Stimulated activated CD8-positive, alpha-beta memory T cell treated with anti-CD3 and anti-CD28 coated beads, Interleukin-4, amount 100 ng/mL, for 4 hours (primary cell): Measurements from ENCODE around the gene HLTF.
"Not testable (repeated sequence)": the region's sequence is repeated elsewhere in the genome, so short reads cannot be mapped to it uniquely, and the experiment has no call there.

ENCODE experiments used
- DNase-seq, 2 donors: peaks; one replicate each; pipeline ENCODE4 v3.0.0-alpha.2; 2020; ENCODE audit warnings: low read depth in 2 of 2, low spot score in 1 of 2

HLTF gene, protein sequence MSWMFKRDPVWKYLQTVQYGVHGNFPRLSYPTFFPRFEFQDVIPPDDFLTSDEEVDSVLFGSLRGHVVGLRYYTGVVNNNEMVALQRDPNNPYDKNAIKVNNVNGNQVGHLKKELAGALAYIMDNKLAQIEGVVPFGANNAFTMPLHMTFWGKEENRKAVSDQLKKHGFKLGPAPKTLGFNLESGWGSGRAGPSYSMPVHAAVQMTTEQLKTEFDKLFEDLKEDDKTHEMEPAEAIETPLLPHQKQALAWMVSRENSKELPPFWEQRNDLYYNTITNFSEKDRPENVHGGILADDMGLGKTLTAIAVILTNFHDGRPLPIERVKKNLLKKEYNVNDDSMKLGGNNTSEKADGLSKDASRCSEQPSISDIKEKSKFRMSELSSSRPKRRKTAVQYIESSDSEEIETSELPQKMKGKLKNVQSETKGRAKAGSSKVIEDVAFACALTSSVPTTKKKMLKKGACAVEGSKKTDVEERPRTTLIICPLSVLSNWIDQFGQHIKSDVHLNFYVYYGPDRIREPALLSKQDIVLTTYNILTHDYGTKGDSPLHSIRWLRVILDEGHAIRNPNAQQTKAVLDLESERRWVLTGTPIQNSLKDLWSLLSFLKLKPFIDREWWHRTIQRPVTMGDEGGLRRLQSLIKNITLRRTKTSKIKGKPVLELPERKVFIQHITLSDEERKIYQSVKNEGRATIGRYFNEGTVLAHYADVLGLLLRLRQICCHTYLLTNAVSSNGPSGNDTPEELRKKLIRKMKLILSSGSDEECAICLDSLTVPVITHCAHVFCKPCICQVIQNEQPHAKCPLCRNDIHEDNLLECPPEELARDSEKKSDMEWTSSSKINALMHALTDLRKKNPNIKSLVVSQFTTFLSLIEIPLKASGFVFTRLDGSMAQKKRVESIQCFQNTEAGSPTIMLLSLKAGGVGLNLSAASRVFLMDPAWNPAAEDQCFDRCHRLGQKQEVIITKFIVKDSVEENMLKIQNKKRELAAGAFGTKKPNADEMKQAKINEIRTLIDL

DNA sequence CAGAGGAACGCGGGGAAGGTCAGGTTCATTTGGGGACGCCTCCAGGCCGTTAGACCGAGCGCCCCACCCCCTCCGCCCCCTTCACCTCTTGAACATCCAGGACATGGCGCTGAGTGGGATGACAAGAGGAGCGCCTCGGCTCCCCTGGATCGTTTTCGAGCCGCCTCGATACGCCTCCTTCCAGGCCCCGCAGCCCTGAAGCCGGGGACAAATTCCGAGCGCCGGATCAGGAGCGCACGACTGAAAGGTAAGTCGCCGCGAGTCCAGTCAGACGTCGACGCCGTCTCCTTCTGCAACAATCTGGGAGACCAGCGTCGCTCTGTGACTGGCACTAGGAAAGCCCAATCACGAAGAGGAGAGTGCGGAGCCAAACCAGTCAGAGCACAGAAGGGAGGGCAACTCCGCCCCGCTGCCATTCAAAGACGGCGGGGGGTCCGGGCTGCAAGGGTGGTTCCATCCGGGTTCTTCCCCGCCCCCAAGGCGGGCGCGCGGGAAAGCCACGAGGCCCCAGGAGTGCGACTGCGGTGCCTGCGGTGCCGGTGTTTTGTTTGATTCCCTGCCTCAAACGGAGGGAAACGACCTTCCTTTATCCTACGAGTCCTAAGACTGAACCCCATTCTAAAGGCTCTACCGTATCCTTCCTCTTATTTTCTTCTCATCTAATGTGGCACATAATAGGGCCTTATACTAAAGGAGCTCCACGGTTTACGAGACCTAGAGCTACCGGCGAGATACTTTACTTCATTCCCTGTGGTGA is at the start of gene HLTF:
Gene HLTF, minus strand, starts transcription at position 302 of the 757 bp plus-strand sequence. Its CDS starts 197 bp downstream, at position 105.
- DNase-seq, result peak; percentile 76 to 86

DNA sequence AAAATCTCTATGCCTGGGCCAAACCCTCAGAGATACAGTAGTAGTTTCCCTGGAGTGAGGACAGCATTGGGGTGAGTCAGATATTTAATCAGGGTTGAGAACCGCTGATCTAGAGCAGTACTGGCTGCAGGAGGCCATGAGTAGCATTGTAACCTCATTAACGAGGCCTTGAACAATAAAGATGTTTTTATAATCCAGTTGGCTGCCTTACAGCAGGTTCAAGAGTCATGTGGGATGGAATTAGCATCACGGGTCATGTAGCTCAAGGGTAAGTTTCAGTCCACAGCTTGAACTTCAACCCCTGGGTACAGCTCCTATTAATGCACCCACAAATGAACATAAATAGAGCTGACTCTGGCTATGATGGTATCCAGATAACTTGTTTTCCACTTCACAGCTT is 48.2 kb upstream of the HLTF start:
- no peak for DNase-seq

DNA sequence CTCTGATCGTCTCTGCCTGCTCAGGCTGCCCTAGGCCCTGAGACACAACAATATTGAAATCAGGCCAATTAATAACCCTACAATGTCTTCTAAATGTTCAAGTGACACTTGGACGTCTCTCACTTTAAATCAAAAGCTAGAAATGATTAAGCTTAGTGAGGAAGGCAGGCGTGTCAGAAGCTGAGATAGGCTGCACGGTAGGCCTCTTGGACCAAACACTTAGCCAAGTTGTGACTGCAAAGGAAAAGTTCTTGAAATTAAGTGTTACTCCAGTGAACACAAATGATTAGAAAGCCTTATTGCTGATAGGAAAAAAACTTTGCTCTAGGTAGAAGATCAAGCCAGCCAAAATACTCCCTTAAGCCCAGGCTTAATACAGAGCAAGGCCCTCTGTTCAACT is 45.3 kb upstream of the HLTF start:
- no peak for DNase-seq

DNA sequence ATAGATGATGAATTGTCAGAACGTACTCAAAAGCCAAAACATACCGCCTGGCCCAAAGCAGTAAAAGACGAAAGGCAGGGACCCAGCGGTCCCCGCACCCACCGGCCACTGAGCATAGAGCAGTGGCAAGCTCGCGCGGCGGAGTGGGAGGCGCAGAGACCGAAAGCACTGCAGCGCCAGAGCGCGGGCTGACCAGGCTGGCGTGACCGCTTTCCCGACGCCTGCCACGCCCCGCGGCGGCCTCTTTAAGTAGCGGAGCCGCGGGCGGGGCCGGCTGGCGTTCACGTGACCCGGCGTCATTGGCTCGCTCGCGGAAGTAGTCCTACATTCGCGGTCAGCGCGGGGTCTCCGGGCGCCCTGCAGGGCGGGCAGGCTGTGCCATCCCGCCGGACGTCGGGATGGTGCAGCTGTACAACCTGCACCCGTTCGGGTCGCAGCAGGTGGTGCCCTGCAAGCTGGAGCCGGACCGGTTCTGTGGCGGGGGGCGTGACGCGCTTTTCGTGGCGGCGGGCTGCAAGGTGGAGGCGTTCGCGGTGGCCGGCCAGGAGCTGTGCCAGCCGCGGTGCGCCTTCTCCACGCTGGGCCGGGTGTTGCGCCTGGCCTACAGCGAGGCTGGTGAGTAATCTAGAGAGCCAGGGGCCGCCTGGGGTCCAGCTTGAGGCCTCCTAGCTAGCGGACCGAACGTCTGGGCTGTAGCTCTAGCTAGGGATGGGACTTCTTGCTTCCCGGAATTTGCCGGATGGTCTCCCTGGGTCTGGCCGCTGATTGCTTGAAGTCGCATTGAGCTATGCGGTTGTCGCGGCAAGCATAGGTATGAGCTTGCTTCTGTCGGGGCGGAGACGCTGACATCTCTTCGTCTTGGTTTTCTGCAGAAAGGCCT is 43.2 kb upstream of the HLTF start, which contains the start of gene HPS3:
Gene HPS3, plus strand, starts transcription at position 313 of the 880 bp plus-strand sequence. Its CDS starts 86 bp downstream, at position 399.
- peak; percentile 49 to 66 for DNase-seq

DNA sequence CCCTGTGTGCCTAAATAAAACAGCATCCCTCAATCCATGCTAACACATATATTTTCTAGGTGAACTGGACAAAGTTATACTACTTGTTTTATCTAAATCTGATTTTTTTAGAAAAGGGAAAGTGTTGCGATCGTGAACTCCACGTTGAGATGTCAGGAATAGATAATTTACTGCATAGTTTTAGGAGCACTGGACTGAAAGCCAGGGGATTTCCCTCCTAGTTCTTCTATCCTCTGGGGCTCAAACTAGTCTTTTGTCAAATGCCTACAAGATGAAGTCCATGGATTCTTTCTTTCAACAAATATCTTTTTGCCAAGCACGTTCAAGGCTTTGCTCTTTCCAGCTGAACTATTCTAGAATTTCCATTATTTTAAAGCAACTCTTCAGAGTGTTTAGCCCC is 42.5 kb upstream of the HLTF start:
- no peak for DNase-seq

DNA sequence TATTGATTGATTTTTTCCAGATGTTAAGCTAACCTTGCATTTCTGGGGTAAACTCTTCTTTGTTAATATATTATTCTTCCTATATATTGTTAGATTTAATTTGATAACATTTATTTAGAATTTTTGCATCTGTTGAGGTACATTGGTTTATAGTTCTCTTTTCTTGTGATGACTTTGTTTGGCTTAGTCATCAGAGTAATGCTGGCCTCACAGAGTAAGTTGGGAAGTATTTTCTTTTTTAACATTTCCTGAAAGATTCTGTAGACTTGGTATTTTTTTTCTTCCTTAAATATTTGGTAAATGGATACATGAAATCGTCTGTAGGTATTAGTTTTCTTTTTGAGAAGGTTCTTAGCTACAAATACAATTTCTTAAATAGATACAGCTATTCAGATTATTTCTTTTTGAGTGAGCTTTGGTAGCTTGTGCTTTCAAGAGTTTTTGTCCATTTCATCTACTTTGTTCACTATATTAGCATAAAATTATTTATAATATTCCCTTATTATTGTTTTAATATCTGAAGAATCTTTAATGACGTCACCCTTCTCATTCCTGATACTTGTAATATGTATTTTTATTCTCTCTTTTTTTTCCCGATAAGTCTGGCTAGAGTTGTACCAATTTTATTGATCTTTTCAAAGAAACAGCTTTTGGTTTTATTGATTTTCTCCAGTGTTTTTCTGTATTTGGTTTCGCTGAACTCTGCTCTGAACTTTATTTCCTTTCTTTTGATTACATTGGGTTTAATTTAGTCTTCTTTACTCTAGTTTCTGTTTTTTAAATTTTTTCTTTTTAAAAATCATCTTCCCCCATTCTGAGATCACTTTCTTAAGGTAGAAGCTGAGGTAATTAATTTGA is 36.6 kb upstream of the HLTF start:
- no peak for DNase-seq

DNA sequence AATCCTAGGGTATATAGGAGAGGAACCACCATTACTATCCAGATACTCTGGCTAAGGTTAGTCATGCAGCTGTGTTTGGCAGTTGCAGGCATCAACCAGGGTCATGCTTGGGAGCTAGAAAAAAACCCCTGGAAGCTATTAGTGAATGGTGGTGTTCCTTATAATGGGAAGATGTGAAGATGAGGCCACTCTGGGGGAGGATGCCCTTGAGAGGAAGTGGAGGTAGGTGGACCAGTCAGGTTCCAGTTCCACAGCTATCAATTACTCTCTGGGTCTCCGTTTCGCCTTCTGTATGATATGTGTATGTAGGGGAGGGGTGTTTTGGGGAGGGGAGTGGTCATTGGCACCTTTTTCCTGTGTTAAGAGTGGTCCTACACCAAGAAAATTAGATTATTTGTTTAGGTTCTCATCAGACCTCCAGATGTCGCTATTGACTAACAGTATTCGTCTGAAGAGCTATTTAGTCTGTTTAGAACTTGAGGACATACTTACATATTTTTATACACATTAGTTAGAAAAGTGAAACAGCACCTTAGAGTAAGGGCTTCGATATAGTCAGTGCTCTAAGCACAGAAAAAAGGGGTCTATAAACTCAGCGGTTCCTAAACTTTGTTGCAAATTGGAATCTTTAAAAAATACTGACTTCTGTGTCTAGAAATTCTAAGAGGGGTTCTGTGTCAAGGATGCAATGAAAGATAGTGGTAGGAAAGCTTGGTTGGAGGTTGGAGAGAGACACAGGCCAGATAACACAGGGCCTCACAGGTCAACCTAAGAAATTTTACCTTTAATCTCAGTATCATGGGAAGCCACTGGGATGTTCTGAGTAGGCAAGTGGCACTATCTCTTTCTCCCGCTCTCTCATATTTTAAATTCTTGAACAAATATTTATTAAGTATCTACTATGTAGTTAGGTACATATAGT is 34.0 kb upstream of the HLTF start:
- no peak for DNase-seq

DNA sequence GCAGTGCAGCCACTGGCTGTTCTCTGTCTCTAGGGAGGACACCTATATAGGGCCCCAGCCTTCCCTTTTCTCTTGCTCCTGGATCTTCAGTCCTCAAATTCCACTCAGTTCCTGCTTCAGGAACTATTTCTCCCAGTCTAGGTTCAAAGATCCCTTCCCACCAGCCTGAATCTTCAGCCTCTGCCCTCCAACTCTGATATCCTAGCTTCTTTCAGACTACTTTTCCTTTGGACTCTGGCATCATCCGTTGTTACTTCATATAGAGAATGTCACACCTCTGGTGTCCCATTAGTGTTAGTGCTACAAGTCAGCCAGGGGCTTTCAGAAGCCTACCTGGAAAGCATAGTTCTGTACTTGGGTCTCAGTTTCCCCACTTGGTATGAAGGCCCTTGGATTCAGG is 33.1 kb upstream of the HLTF start:
- no peak for DNase-seq

DNA sequence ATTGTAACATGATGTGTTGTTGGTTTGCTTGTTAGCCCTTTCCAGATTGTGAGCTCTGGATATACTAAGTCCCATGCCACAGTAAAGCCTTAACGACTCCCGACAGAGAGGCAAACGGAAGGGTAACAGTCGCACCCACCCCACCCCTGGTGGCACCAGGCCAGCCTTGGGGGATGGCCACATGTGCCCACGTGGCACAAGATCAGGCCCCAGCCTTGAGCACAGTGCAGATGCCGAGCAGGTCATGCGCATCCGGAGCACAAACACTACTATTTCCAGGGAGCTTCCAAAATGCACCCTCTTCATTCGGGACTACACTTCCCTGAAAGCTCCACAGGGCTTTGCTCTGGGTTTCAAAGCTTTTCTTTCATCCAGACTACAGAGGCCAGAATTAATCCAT is 32.4 kb upstream of the HLTF start:
- DNase-seq, result no peak

DNA sequence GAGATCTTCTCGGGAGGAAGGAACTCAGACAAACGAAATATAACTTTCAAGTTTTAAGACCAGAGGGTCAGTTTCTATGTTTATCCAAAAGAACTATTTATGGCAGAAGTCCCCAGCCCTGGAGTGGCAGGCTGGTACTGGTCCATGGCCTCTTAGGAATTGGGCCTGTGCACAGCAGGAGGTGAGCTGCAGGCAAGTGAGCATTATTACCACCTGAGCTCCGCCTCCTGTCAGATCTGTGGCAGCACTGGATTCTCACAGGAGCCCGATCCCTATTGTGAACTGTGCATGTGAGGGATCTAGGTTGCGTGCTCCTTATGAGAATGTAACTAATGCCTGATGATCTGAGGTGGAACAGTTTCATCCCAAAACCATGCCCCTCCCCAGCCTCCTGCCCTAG is 28.8 kb upstream of the HLTF start:
- no peak for DNase-seq

DNA sequence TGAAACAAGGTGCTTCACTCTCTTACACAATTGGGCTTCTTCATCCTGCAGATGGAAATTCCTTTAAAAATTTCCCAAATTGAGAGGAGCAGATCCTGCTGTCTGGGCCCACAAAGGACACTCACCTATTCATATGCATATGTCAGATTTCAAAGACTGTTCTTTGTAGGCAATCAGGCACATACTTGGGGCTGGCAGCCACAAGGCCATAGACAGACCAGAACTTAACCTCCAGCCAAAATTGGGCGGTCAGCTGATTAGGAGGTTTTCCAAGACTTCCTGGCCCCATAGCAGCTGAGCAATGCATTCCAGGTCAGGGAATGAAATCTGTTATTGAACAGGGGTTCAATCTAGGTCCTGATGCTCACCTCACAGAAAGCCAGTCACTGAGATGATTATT is 28.1 kb upstream of the HLTF start:
- DNase-seq, result no peak

DNA sequence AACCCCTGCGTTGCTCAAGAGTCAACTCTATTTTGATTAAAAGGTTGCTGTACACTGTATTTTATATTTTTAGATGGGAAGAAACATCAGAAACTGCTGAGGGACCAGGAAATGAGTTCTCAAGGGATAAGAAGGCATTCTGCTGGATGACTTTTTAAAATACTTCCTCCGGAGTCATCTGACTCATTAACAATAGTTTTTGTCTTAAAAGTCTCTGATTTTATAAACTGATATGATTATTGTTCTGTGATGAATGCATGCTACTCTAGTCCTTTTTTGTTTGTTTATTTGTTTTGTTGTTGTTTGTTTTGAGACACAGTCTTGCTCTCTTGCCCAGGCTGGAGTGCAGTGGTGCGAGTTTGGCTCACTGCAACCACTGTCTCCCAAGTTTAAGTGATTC is 18.2 kb upstream of the HLTF start:
- no peak for DNase-seq

DNA sequence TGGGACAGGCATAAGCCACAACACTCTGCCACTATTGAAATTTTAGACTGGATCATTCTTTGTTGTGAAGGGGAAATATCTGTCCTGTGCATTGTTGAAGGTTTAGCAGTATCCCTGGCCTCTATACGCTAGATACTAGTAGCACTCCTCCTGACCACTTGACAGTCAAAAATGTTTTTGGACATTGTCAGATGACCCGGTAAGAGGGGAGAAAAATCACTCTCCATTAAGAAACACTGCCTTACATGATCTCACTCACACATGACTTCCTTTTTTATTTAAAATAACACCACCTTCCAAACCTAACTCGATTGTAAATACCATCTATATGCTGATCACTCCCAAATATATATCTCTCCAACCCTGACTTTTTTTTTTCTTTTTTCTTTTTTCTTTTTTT is 15.3 kb upstream of the HLTF start:
- no peak for DNase-seq

DNA sequence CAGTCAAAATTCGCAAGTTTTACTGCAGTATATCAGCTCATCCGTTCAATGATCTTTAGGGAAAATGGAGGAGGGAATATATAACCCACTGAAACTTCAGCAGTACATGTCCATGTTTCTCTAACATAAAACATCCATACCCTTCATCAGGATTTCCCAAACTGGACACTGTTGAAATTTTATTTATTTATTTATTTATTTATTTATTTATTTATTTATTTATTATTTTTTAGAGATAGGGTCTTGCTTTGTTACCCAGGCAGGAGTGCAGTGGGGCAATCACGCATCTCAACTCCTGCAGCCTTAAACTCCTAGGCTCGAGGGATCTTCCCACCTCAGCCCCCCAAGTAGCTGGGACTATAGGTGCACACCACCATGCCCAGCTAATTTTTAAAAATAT is 14.8 kb upstream of the HLTF start:
- DNase-seq, result no peak

DNA sequence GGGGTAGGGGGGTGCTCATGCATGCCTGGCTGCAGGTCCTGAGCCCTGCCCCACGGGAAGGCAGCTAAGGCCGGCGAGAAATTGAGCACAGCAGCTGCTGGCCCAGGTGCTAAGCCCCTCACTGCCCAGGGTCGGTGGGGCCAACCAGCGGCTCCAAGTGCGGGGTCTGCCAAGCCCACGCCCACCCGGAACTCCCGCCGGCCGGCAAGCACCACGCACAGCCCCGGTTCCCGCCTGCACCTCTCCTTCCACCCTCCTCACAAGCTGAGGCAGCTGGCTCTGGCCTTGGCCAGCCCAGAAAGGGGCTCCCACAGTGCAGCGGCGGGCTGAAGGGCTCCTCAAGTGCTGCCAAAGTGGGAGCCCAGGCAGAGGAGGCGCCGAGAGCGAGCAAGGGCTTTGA is 11.7 kb upstream of the HLTF start:
- DNase-seq, result not testable (repeated sequence)

DNA sequence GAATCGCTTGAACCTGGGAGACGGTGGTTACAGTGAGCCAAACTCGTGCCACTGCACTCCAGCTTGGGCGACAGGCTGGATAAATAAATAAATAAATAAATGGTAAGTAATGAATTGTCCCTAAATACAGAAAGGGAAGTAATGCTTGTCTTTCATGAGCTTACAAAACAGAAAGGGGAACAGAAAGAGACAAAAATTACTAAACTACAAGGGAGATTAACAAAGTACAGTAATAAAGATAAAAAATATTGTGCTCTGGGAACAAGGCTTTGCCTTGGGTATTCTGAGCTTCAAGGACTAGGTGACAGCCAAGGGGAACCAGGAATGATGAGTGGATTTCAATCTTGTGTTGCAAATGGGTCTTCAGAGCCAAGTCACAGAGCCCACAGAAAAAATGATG is 9.2 kb upstream of the HLTF start:
- no peak for DNase-seq

DNA sequence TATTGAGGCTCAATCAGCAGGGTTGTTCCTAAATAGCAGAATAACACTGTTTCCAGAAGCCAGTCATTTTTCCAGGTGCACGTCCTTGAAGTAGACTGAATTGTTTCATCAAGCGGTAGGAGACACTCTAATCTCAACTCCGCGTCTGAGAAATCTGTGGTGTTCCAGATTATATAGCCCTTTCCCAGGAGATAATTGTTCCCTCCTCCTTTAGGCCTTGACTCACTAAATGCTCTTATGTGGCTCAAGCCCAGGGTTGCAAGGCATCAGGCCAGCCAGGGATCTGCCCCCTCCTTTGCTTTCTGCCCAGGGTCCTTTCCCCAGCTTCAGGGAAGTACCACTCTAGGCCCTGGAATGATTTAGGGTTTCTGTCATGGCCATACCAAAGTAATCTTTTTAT is 5.7 kb upstream of the HLTF start:
- no peak for DNase-seq

DNA sequence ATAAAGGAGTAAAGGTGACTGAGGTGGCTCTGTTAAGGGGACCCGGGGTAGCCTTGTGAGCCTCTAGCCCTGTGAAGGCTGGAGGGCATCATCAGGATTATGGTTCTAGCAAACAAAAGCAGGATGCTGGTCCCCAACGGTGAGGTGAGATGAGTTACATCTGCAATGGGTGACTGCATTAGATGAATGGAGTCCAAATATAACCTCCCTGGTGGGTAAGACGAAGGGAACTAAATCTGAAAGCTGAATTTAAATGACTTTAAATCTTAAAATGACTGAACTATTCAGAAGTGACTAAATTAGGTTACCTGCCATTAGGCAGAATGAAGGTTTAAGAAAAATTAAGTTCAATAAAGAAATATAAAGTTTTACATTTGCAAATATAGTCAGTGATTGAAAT is 4.6 kb upstream of the HLTF start:
- no peak for DNase-seq
